SU-DHL-6 (cell line): ENCODE results near the gene PLEK2.

Source experiments
- CTCF ChIP-seq: fragments of 200-600 bp; sonication (generic); IDR thresholded peaks from one replicate; pipeline ENCODE4 v1.5.1; 2017; ENCODE audit warnings: antibody characterized with exemption, mild to moderate bottlenecking, low read length, moderate library complexity; ENCODE audit not compliant: insufficient read depth, poor library complexity, severe bottlenecking
- EZH2phosphoT487 ChIP-seq: fragments of 200-600 bp; sonication (generic), shearing (Covaris generic); conservative IDR thresholded peaks from 2 replicates; pipeline ENCODE4 v1.6.1; 2018; ENCODE audit warnings: mild to moderate bottlenecking, antibody characterized with exemption, low read length, moderate library complexity, mixed read lengths

DNA sequence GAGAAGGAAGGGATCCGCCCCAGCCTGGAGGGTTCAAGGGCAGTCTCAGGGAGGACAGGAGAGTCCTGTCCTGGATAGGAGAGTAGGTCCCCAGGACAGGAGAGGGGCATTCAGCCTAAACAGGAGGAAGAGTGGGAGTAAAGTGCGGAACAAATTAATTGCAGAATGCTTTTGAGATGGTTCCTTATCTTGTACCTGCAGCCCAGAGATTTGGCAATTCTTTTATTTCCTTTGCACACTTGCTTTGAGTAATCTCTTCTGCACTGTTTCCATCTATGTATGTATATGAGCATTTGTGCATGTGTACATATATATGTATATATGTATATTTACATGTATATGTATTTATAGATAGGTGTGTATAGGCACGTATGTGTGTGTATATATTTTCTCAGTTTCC is 22.7 kb downstream of the PLEK2 start:
- TF ChIP-seq CTCF = no peak
- no peak for TF ChIP-seq EZH2phosphoT487
